ENCODE measurements around the gene IGSF23. TPM values are rescaled to one million over a fixed set of nuclear protein-coding genes. Genes with fewer than 3 reads are reported as not detected.
"Not testable (repeated sequence)": the region's sequence is repeated elsewhere in the genome, so short reads cannot be mapped to it uniquely, and the experiment has no call there.

IGSF23 gene
- total RNA-seq, 4 donors from 2014 or later: not detected

- 45 to 52% methylated on average over 5 of the region's 5 CpGs for WGBS, 2 donors
- no peak for DNase-seq (ENCODE audit: low spot score in 2 of 2)
Measured at GRCh38 chr19:44623080-44623479, 9.7 kb downstream of the IGSF23 start.

GRCh38 chr19:44623626-44624025 is 10.3 kb downstream of the IGSF23 start:
- WGBS, 2 donors: 82 to 91% methylated on average over 4 of the region's 4 CpGs
- Histone ChIP-seq H3K27me3 (no peaks in the 10 kb centered on the region), H3K36me3 (no peaks in the 10 kb centered on the region), H3K9me3 (peaks cover 0 to 7% (median 0%) of the 10 kb centered on the region in 4 donors), H3K4me1 (peaks cover 0 to 15% (median 0%) of the 10 kb centered on the region in 4 donors), H3K4me3 (no peak overlapping the region), H3K27ac (no peak overlapping the region)
- no peak for DNase-seq (ENCODE audit: low spot score in 2 of 2)
- TF ChIP-seq EP300 (IDR thresholded peaks at IDR 0.05) (no peak), CTCF (IDR thresholded peaks at IDR 0.05) (no peak), POLR2A (IDR thresholded peaks at IDR 0.05) (no peak)

More at GRCh38 chr19:44623080-44623479, 9.7 kb downstream of the IGSF23 start:
- Histone ChIP-seq H3K36me3 (no peaks in the 10 kb centered on the region), H3K27me3 (no peaks in the 10 kb centered on the region), H3K4me1 (peaks cover 0 to 15% (median 0%) of the 10 kb centered on the region in 4 donors), H3K27ac (no peak overlapping the region), H3K4me3 (no peak overlapping the region), H3K9me3 (peaks cover 0 to 7% (median 0%) of the 10 kb centered on the region in 4 donors)
- TF ChIP-seq CTCF (IDR thresholded peaks at IDR 0.05): no peak
- no peak for TF ChIP-seq POLR2A (IDR thresholded peaks at IDR 0.05)
- no peak for TF ChIP-seq EP300 (IDR thresholded peaks at IDR 0.05)

GRCh38 chr19:44624840-44625354 is 11.5 kb downstream of the IGSF23 start:
- H3K9me3 ChIP-seq: peaks cover 0 to 7% (median 0%) of the 10 kb centered on the region in 4 donors
- no peak overlapping the region for H3K27ac ChIP-seq
- TF ChIP-seq CTCF (IDR thresholded peaks at IDR 0.05) (no peak), POLR2A (IDR thresholded peaks at IDR 0.05) (no peak), EP300 (IDR thresholded peaks at IDR 0.05) (no peak)
- H3K4me1 ChIP-seq: peaks cover 0 to 15% (median 0%) of the 10 kb centered on the region in 4 donors
- 91 to 93% methylated on average over 4 of the region's 4 CpGs for WGBS, 2 donors
- H3K27me3 ChIP-seq: no peaks in the 10 kb centered on the region
- no peak overlapping the region for H3K4me3 ChIP-seq
- DNase-seq (ENCODE audit: low spot score in 2 of 2): no peak
- no peaks in the 10 kb centered on the region for H3K36me3 ChIP-seq

GRCh38 chr19:44625637-44626036 is 12.3 kb downstream of the IGSF23 start:
- H3K4me3 ChIP-seq: not testable (repeated sequence)
- WGBS, 2 donors: 70 to 79% methylated on average over 4 of the region's 4 CpGs

GRCh38 chr19:44626048-44626624 is 12.8 kb downstream of the IGSF23 start:
- 19 to 43% methylated on average over 1 of the region's 1 CpG for WGBS, 2 donors
- H3K36me3 ChIP-seq: no peaks in the 10 kb centered on the region
- no peak overlapping the region for H3K27ac ChIP-seq

More at GRCh38 chr19:44625637-44626036, 12.3 kb downstream of the IGSF23 start:
- peaks cover 0 to 15% (median 0%) of the 10 kb centered on the region in 4 donors for H3K4me1 ChIP-seq
- not testable (repeated sequence) for H3K9me3 ChIP-seq; H3K36me3 ChIP-seq; DNase-seq (ENCODE audit: low spot score in 2 of 2); H3K27me3 ChIP-seq; H3K27ac ChIP-seq

More at GRCh38 chr19:44626048-44626624, 12.8 kb downstream of the IGSF23 start:
- H3K4me3 ChIP-seq: no peak overlapping the region
- H3K27me3 ChIP-seq: no peaks in the 10 kb centered on the region
- TF ChIP-seq EP300 (IDR thresholded peaks at IDR 0.05): no peak
- TF ChIP-seq POLR2A (IDR thresholded peaks at IDR 0.05): no peak
- TF ChIP-seq CTCF (IDR thresholded peaks at IDR 0.05): no peak
- peaks cover 0 to 7% (median 0%) of the 10 kb centered on the region in 4 donors for H3K9me3 ChIP-seq
- no peak for DNase-seq (ENCODE audit: low spot score in 2 of 2)
- H3K4me1 ChIP-seq: peaks cover 0 to 15% (median 0%) of the 10 kb centered on the region in 4 donors

All from tibial nerve (tissue), 4 donors.